G401 (cell line): Measurements from ENCODE around the gene PACS1. TPM values are rescaled to one million over a fixed set of nuclear protein-coding genes. Genes with fewer than 3 reads are reported as not detected.

Source experiments
- DNase-seq: peaks from one replicate; pipeline ENCODE4 v3.0.0-alpha.2; 2015; ENCODE audit warnings: low spot score
- in situ Hi-C: cut with HindIII; loops from 2 replicates; pipeline ENCODE4 v1.10.0; 2016; ENCODE audit warnings: low sequenced_read_pairs, mixed read lengths
- total RNA-seq: library from RNA; depleted of rRNA; stranded (reverse); fragments of >200 nt; shearing (Covaris generic); gene quantifications from 2 replicates; pipeline ENCODE4 v1.2.3, GENCODE V29; 2014

PACS1 gene
- total RNA-seq, 1 experiment from 2014 or later = 23.2 TPM

GRCh38 chr11:66261578-66261977 is 191.5 kb downstream of the PACS1 start:
- no peak for DNase-seq
- in situ Hi-C loops = no loop called here

GRCh38 chr11:66262191-66262590 is 192.1 kb downstream of the PACS1 start:
- no peak for DNase-seq
- in situ Hi-C loops = no loop called here

GRCh38 chr11:66262696-66263095 is 192.6 kb downstream of the PACS1 start:
- no peak for DNase-seq
- in situ Hi-C loops = no loop called here

GRCh38 chr11:66263231-66263630 is 193.2 kb downstream of the PACS1 start:
- DNase-seq = no peak
- in situ Hi-C loops = no loop called here

- DNase-seq = no peak
- in situ Hi-C loops = no loop called here
Observed at GRCh38 chr11:66263785-66264184, 193.7 kb downstream of the PACS1 start.

GRCh38 chr11:66264383-66264782 is 194.3 kb downstream of the PACS1 start:
- no peak for DNase-seq
- in situ Hi-C loops = no loop called here

- DNase-seq = no peak
- in situ Hi-C loops = no loop called here
Observed at GRCh38 chr11:66264914-66265313, 194.8 kb downstream of the PACS1 start.

- in situ Hi-C loops = no loop called here
- DNase-seq = no peak
Observed at GRCh38 chr11:66265531-66266377, 195.7 kb downstream of the PACS1 start.

GRCh38 chr11:66266378-66267038 is 196.4 kb downstream of the PACS1 start:
- in situ Hi-C loops = no loop called here
- DNase-seq = no peak

GRCh38 chr11:66267039-66267378 is 196.9 kb downstream of the PACS1 start:
- in situ Hi-C loops = no loop called here
- DNase-seq = no peak

- peak; percentile 80 for DNase-seq
- in situ Hi-C loops = no loop called here
Observed at GRCh38 chr11:66267379-66268243, 197.5 kb downstream of the PACS1 start.

GRCh38 chr11:66268244-66268951 is 198.3 kb downstream of the PACS1 start, which contains the start of gene RAB1B:
RAB1B (plus strand) TSS chr11:66268639; CDS start chr11:66268680, 41 bp downstream.
- in situ Hi-C loops = no loop called here
- DNase-seq = peak; percentile 99

- no peak for DNase-seq
- in situ Hi-C loops = no loop called here
Observed at GRCh38 chr11:66268952-66269905, 199.2 kb downstream of the PACS1 start.

GRCh38 chr11:66271816-66272215 is 201.7 kb downstream of the PACS1 start:
- no peak for DNase-seq
- in situ Hi-C loops = no loop called here

GRCh38 chr11:66272596-66272995 is 202.5 kb downstream of the PACS1 start:
- in situ Hi-C loops = no loop called here
- DNase-seq = no peak

- in situ Hi-C loops = no loop called here
- DNase-seq = no peak
Observed at GRCh38 chr11:66274219-66274618, 204.1 kb downstream of the PACS1 start.

- no peak for DNase-seq
- in situ Hi-C loops = no loop called here
Observed at GRCh38 chr11:66275396-66275795, 205.3 kb downstream of the PACS1 start.

- no peak for DNase-seq
- in situ Hi-C loops = no loop called here
Observed at GRCh38 chr11:66275984-66276612, 206.0 kb downstream of the PACS1 start.
